Esophagus muscularis mucosa (tissue), 4 donors: ENCODE results near the gene ABCC6. TPM values are rescaled to one million over a fixed set of nuclear protein-coding genes. Genes with fewer than 3 reads are reported as not detected.

Experiments used
- DNase-seq: peaks from one replicate; pipeline ENCODE4 v3.0.0-alpha.2; 2017; ENCODE audit errors: extremely low spot score
- H3K27ac ChIP-seq, 4 donors: fragments of 200-600 bp; sonication (generic); replicated peaks in 1 of 4; 1 replicate in 3 of 4; 2 replicates in 1 of 4; pipeline ENCODE4 v1.5.1; 2016 to 2019; ENCODE audit warnings: mild to moderate bottlenecking in 1 of 4
- H3K27me3 ChIP-seq, 4 donors: fragments of 200-600 bp; sonication (generic); one replicate each; pipeline versions ENCODE4 v1.5.1 to v1.6.0; 2016 to 2019
- H3K36me3 ChIP-seq, 4 donors: fragments of 200-600 bp; sonication (generic); one replicate each; pipeline ENCODE4 v1.5.1; 2016 to 2019
- H3K4me1 ChIP-seq, 4 donors: fragments of 200-600 bp; sonication (generic); one replicate each; pipeline ENCODE4 v1.5.1; 2016 to 2019
- H3K4me3 ChIP-seq, 4 donors: fragments of 200-600 bp; sonication (generic); 1 replicate in 2 of 4; 2 replicates in 2 of 4; pipeline ENCODE4 v1.5.1; 2016 to 2019; ENCODE audit warnings: mild to moderate bottlenecking in 4 of 4, moderate library complexity in 1 of 4
- H3K9me3 ChIP-seq, 4 donors: fragments of 200-600 bp; sonication (generic); 1 replicate in 3 of 4; 2 replicates in 1 of 4; pipeline ENCODE4 v1.5.1; 2016 to 2019
- EP300 ChIP-seq: sonication (generic); formaldehyde crosslinking; IDR thresholded peaks from one replicate; pipeline ENCODE4 v1.6.1; 2017; ENCODE audit warnings: antibody characterized with exemption
- POLR2A ChIP-seq: fragments of 450-650 bp; IDR thresholded peaks from one replicate; pipeline ENCODE4 v1.6.1; 2017; ENCODE audit warnings: antibody characterized with exemption, moderate library complexity, mild to moderate bottlenecking, low read depth
- POLR2AphosphoS5 ChIP-seq, 2 donors: sonication (generic); formaldehyde crosslinking; IDR thresholded peaks; one replicate each; pipeline ENCODE4 v1.6.1; 2017; ENCODE audit warnings: antibody characterized with exemption in 2 of 2
- WGBS: methylation state at CpG from one replicate; pipeline ENCODE4 v1.1.5; 2018; 5-methylcytosine and 5-hydroxymethylcytosine counted together
- intact Hi-C: fragments of 100-400 bp; cut with DNase I; formaldehyde crosslinking; loops from one replicate; pipeline ENCODE4 v1.15.1; 2023
- total RNA-seq, 4 donors: library from RNA; depleted of rRNA; stranded (reverse); fragments of >200 nt; gene quantifications; one replicate each; pipeline versions ENCODE4 v1.1.0 to v1.2.1, GENCODE V29; 2016
- TF ChIP-seq, protein P1 (sequence below), 3 experiments: fragments of 200-600 bp in 2 of 3; fragments of 450-650 bp in 1 of 3; sonication (generic) in 2 of 3; IDR thresholded peaks; one replicate each; pipeline ENCODE4 v1.5.1; 2017 to 2019; ENCODE audit warnings: antibody characterized with exemption in 3 of 3, mild to moderate bottlenecking in 2 of 3, moderate library complexity in 1 of 3

Gene ABCC6
- total RNA-seq, 4 donors from 2014 or later: 0.17 to 0.83 (median 0.36) TPM

DNA sequence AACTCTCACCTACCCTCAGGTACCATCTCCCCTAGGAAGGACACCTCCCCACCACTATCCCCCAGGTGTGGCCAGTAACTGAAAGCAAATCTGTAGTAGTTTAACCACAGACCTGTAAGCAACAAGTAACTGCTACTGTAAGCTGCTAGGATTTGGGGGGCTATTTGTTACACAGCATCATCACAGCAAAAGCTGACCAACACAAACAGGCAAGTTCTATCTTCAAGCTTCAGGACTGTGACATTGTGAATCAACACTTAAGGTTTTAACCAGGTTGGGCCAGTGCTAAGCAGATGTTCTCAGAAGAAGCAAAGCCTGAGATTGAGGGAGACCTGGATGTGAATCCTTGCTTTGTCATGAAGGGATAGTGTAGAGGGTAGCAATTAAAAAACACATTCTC, 47.0 kb downstream of the ABCC6 start:
- intact Hi-C loops: no loop called here

DNA sequence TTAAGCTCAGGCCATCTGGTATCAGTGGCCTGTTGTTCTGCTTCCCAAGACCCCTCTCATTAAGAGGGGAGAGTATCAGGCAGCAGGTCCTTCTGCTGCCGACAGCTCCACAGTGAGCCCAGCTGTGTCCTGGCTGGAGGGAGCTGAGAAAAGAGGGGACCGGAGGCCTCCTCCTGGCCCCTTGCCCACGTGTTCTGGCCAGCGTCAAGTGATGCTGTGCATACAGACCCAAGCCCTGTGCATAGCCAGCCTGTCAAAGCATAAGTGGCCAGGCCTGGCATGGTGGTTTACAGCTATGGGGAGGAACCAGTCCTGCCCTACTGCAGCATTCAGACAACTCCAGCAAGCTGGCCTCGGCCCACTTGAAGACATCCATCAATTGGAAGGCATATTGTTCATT, 48.0 kb downstream of the ABCC6 start:
- Histone ChIP-seq H3K4me1 (peaks cover 0 to 3% (median 0%) of the 10 kb centered on the region in 4 donors), H3K4me3 (no peak overlapping the region), H3K27ac (no peak overlapping the region), H3K9me3 (peaks cover 0 to 5% (median 0%) of the 10 kb centered on the region in 4 donors), H3K27me3 (no peaks in the 10 kb centered on the region), H3K36me3 (no peaks in the 10 kb centered on the region)
- intact Hi-C loops: no loop called here
- TF ChIP-seq POLR2A (no peak), POLR2AphosphoS5 (IDR thresholded peaks at IDR 0.05) (no peak), EP300 (no peak)
- TF ChIP-seq, protein P1, sequence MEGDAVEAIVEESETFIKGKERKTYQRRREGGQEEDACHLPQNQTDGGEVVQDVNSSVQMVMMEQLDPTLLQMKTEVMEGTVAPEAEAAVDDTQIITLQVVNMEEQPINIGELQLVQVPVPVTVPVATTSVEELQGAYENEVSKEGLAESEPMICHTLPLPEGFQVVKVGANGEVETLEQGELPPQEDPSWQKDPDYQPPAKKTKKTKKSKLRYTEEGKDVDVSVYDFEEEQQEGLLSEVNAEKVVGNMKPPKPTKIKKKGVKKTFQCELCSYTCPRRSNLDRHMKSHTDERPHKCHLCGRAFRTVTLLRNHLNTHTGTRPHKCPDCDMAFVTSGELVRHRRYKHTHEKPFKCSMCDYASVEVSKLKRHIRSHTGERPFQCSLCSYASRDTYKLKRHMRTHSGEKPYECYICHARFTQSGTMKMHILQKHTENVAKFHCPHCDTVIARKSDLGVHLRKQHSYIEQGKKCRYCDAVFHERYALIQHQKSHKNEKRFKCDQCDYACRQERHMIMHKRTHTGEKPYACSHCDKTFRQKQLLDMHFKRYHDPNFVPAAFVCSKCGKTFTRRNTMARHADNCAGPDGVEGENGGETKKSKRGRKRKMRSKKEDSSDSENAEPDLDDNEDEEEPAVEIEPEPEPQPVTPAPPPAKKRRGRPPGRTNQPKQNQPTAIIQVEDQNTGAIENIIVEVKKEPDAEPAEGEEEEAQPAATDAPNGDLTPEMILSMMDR (IDR thresholded peaks at IDR 0.05): no peak
- no CpG with 5 or more reads among the region's 5 CpGs for WGBS
- DNase-seq: no peak

More for the DNA sequence above, 47.0 kb downstream of the ABCC6 start:
- Histone ChIP-seq H3K4me3 (no peak overlapping the region), H3K27ac (no peak overlapping the region), H3K9me3 (peaks cover 0 to 5% (median 0%) of the 10 kb centered on the region in 4 donors), H3K27me3 (no peaks in the 10 kb centered on the region), H3K4me1 (peaks cover 0 to 3% (median 0%) of the 10 kb centered on the region in 4 donors), H3K36me3 (no peaks in the 10 kb centered on the region)
- no peak for TF ChIP-seq POLR2A
- TF ChIP-seq, protein P1 (IDR thresholded peaks at IDR 0.05): no peak
- no peak for TF ChIP-seq EP300
- TF ChIP-seq POLR2AphosphoS5 (IDR thresholded peaks at IDR 0.05): no peak
- DNase-seq: no peak

DNA sequence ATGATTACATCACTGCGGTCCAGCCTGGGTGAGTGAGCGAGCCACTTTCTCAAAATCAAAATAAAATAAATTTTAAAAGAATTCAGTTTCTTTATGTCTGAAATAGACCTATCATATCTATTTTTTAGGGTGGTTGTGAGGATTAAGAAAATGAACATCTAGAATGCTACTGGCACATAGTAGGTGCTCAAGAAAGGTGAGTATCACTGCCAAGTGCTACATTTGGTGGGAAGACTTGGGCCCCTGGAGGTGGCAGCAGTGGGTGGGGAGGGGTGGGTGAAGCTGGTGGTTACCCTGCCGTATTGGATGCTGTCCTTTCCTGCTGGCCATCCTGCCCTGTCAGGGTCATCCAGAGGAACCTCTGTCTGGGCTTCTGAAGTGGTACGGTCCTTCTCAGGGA, 50.3 kb downstream of the ABCC6 start:
- H3K4me3 ChIP-seq: no peak overlapping the region
- no peaks in the 10 kb centered on the region for H3K27me3 ChIP-seq
- no peak for DNase-seq
- peaks cover 0 to 3% (median 0%) of the 10 kb centered on the region in 4 donors for H3K4me1 ChIP-seq
- TF ChIP-seq, protein P1 (IDR thresholded peaks at IDR 0.05): no peak
- no peak for TF ChIP-seq POLR2A
- TF ChIP-seq POLR2AphosphoS5 (IDR thresholded peaks at IDR 0.05): no peak
- no peak for TF ChIP-seq EP300
- H3K36me3 ChIP-seq: no peaks in the 10 kb centered on the region
- 92% methylated on average over 3 of the region's 4 CpGs for WGBS
- H3K9me3 ChIP-seq: peaks cover 0 to 5% (median 0%) of the 10 kb centered on the region in 4 donors
- H3K27ac ChIP-seq: no peak overlapping the region
- intact Hi-C loops: no loop called here

DNA sequence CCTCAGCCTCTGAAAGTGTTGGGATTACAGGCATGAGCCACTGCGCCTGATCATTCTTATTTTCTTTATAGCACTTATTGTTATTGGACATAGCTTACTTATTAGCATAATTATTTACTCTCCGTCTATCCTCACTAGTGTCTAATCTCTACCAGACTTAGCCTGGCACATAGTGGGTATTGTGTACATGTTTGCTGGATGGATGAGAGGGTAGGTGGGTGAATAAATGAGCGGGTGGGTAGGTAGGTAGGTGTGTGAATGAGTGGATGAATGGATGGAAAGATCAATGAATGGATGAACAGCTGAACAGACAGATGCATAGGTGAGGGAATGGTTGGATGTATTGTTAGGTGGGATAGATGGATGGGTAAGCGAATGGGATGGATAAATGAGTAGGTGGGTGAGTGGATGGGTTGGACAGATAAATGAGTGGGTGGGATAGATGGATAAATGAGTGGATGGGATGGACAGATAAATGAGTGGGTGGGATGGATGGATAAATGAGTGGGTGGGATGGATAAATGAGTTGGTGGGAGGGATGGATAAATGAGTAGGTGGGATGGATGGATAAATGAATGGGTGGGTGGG, 51.9 kb downstream of the ABCC6 start:
- H3K4me3 ChIP-seq: no peak overlapping the region
- H3K27me3 ChIP-seq: no peaks in the 10 kb centered on the region
- H3K4me1 ChIP-seq: peaks cover 0 to 3% (median 0%) of the 10 kb centered on the region in 4 donors
- no peaks in the 10 kb centered on the region for H3K36me3 ChIP-seq
- no peak for DNase-seq
- H3K9me3 ChIP-seq: peaks cover 0 to 3% (median 0%) of the 10 kb centered on the region in 4 donors
- intact Hi-C loops: no loop called here
- WGBS: 82% methylated on average over 4 of the region's 4 CpGs
- TF ChIP-seq EP300 (no peak), POLR2AphosphoS5 (IDR thresholded peaks at IDR 0.05) (no peak), POLR2A (no peak)
- TF ChIP-seq, protein P1 (IDR thresholded peaks at IDR 0.05): no peak
- H3K27ac ChIP-seq: no peak overlapping the region

DNA sequence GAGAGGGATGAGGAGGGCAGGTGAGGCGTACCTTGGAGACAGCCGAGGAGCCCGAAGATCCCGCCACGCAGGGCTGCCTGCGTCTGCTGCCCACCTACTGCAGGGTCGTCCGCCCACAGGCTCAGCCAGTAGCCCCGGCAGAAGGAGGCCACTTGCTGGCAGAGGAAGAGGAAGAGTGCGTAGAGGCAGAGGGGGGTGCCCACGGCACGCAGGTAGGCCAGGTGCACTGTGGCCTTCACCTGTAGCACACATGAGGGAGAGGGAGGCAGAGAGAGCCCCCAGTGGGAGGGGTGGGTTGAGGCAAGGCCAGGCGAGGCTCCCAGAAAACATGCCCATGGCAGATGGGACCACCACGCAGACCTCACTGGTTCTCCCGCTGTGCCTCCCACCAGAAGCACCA, 53.7 kb downstream of the ABCC6 start:
- DNase-seq: no peak
- TF ChIP-seq POLR2A (no peak), EP300 (no peak), POLR2AphosphoS5 (IDR thresholded peaks at IDR 0.05) (no peak)
- TF ChIP-seq, protein P1 (IDR thresholded peaks at IDR 0.05): no peak
- Histone ChIP-seq H3K9me3 (no peaks in the 10 kb centered on the region), H3K27me3 (no peaks in the 10 kb centered on the region), H3K4me3 (no peak overlapping the region), H3K4me1 (no peaks in the 10 kb centered on the region), H3K36me3 (no peaks in the 10 kb centered on the region), H3K27ac (no peak overlapping the region)
- WGBS: 96% methylated on average over 7 of the region's 15 CpGs
- intact Hi-C loops: no loop called here
